ENCODE measurements around the gene C1QTNF3.
A peak's percentile ranks its signal among the peaks of the same experiment; 100 is the strongest.
"Not testable (repeated sequence)": the region's sequence is repeated elsewhere in the genome, so short reads cannot be mapped to it uniquely, and the experiment has no call there.

C1QTNF3 gene

GRCh38 chr5:34051374-34051980 is 8.5 kb upstream of the C1QTNF3 start:
- DNase-seq (ENCODE audit: low spot score), result no peak

- DNase-seq (ENCODE audit: low spot score), result no peak
Observed at GRCh38 chr5:34047774-34048572, 5.0 kb upstream of the C1QTNF3 start.

GRCh38 chr5:34047143-34047542 is 4.1 kb upstream of the C1QTNF3 start:
- no peak for DNase-seq (ENCODE audit: low spot score)

GRCh38 chr5:34045996-34046395 is 3.0 kb upstream of the C1QTNF3 start:
- DNase-seq (ENCODE audit: low spot score), result peak; percentile 44

- DNase-seq (ENCODE audit: low spot score), result no peak
Observed at GRCh38 chr5:34045023-34045422, 2.0 kb upstream of the C1QTNF3 start.

- DNase-seq (ENCODE audit: low spot score), result no peak
Observed at GRCh38 chr5:34042321-34042720, 692 bp downstream of the C1QTNF3 start.

- DNase-seq (ENCODE audit: low spot score), result no peak
Observed at GRCh38 chr5:34041247-34041972, 1.6 kb downstream of the C1QTNF3 start.

GRCh38 chr5:34040472-34040871 is 2.5 kb downstream of the C1QTNF3 start:
- no peak for DNase-seq (ENCODE audit: low spot score)

- DNase-seq (ENCODE audit: low spot score), result peak; percentile 39
Observed at GRCh38 chr5:34039398-34040157, 3.4 kb downstream of the C1QTNF3 start.

- no peak for DNase-seq (ENCODE audit: low spot score)
Observed at GRCh38 chr5:34038838-34039237, 4.2 kb downstream of the C1QTNF3 start.

GRCh38 chr5:34038390-34038789 is 4.6 kb downstream of the C1QTNF3 start:
- no peak for DNase-seq (ENCODE audit: low spot score)

- no peak for DNase-seq (ENCODE audit: low spot score)
Observed at GRCh38 chr5:34037726-34038125, 5.3 kb downstream of the C1QTNF3 start.

- DNase-seq (ENCODE audit: low spot score), result no peak
Observed at GRCh38 chr5:34035756-34036155, 7.3 kb downstream of the C1QTNF3 start.

GRCh38 chr5:34034534-34035327 is 8.3 kb downstream of the C1QTNF3 start:
- no peak for DNase-seq (ENCODE audit: low spot score)

GRCh38 chr5:34031966-34032365 is 11.0 kb downstream of the C1QTNF3 start:
- DNase-seq (ENCODE audit: low spot score), result no peak

GRCh38 chr5:34031117-34031516 is 11.9 kb downstream of the C1QTNF3 start:
- no peak for DNase-seq (ENCODE audit: low spot score)

GRCh38 chr5:34030585-34030984 is 12.4 kb downstream of the C1QTNF3 start:
- DNase-seq (ENCODE audit: low spot score), result not testable (repeated sequence)

- no peak for DNase-seq (ENCODE audit: low spot score)
Observed at GRCh38 chr5:34030048-34030447, 13.0 kb downstream of the C1QTNF3 start.

- no peak for DNase-seq (ENCODE audit: low spot score)
Observed at GRCh38 chr5:34028349-34028748, 14.7 kb downstream of the C1QTNF3 start.

- no peak for DNase-seq (ENCODE audit: low spot score)
Observed at GRCh38 chr5:34026089-34026761, 16.8 kb downstream of the C1QTNF3 start.
